ENCODE results near the gene DSTN. TPM values are rescaled to one million over a fixed set of nuclear protein-coding genes. Genes with fewer than 3 reads are reported as not detected.

Gene DSTN
- total RNA-seq, 4 donors from 2014 or later: 111 to 151 (median 117) TPM

- peaks cover 0 to 57% (median 1%) of the 10 kb centered on the region in 4 donors for H3K4me1 ChIP-seq
- no peaks in the 10 kb centered on the region for H3K9me3 ChIP-seq
- H3K36me3 ChIP-seq: peaks cover 0 to 44% (median 0%) of the 10 kb centered on the region in 3 donors
- no peak overlapping the region for H3K27ac ChIP-seq
- no peak for DNase-seq
- H3K27me3 ChIP-seq: no peaks in the 10 kb centered on the region
- no peak overlapping the region for H3K4me3 ChIP-seq
- TF ChIP-seq CTCF (IDR thresholded peaks at IDR 0.05) (no peak), POLR2A (IDR thresholded peaks at IDR 0.05) (no peak)
Observed at GRCh38 chr20:17643531-17644188, 73.8 kb downstream of the DSTN start.

- no peak overlapping the region for H3K27ac ChIP-seq
- H3K4me1 ChIP-seq: peaks cover 0 to 63% (median 5%) of the 10 kb centered on the region in 4 donors
- TF ChIP-seq CTCF (IDR thresholded peaks at IDR 0.05): no peak
- TF ChIP-seq POLR2A (IDR thresholded peaks at IDR 0.05): no peak
- no peaks in the 10 kb centered on the region for H3K9me3 ChIP-seq
- DNase-seq: peak in 2 of 3 donors; percentile 61 to 71
- peaks cover 0 to 36% (median 0%) of the 10 kb centered on the region in 3 donors for H3K36me3 ChIP-seq
- no peaks in the 10 kb centered on the region for H3K27me3 ChIP-seq
- H3K4me3 ChIP-seq: no peak overlapping the region
Observed at GRCh38 chr20:17644451-17644850, 74.6 kb downstream of the DSTN start.

- peak in 1 of 3 donors; percentile 34 for DNase-seq
- Histone ChIP-seq H3K4me1 (peaks cover 0 to 69% (median 7%) of the 10 kb centered on the region in 4 donors), H3K4me3 (no peak overlapping the region), H3K27me3 (no peaks in the 10 kb centered on the region), H3K9me3 (no peaks in the 10 kb centered on the region), H3K36me3 (peaks cover 0 to 33% (median 0%) of the 10 kb centered on the region in 3 donors), H3K27ac (no peak overlapping the region)
- TF ChIP-seq CTCF (IDR thresholded peaks at IDR 0.05): no peak
- TF ChIP-seq POLR2A (IDR thresholded peaks at IDR 0.05): no peak
Observed at GRCh38 chr20:17645010-17645409, 75.1 kb downstream of the DSTN start.

GRCh38 chr20:17645546-17646208 is 75.8 kb downstream of the DSTN start:
- H3K4me1 ChIP-seq: peaks cover 0 to 75% (median 7%) of the 10 kb centered on the region in 4 donors
- H3K27ac ChIP-seq: peak overlapping the region in 1 of 4 donors; percentile 3

More at GRCh38 chr20:17645546-17646208, 75.8 kb downstream of the DSTN start:
- Histone ChIP-seq H3K36me3 (peaks cover 0 to 26% (median 0%) of the 10 kb centered on the region in 3 donors), H3K27me3 (no peaks in the 10 kb centered on the region), H3K9me3 (no peaks in the 10 kb centered on the region), H3K4me3 (no peak overlapping the region)
- peak in 1 of 3 donors; percentile 43 for DNase-seq
- TF ChIP-seq POLR2A (IDR thresholded peaks at IDR 0.05): no peak
- no peak for TF ChIP-seq CTCF (IDR thresholded peaks at IDR 0.05)

Data from Peyer's patch (tissue), 4 donors.